ENCODE results near the gene MYO18B.

DNA sequence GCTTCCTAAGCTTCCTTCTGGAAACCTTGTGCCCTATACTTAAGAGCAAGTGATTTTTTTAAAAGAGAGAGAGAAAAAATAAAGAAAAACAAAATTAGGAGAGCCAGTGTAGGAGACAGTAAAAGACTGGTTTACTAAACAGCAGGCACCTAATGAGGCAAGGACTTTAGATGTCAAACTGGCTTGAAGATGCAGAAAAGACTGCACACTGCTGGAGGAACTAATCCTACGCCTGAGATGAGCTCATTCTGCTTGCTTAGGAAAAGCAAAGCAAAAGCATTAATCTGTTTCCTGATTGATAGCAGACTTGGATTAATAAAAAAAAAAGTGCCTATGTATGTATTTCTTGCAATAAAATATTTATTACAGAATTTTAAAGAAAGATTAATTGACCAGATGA lies 313.7 kb downstream of the MYO18B start:
- TF ChIP-seq CTCF (IDR thresholded peaks at IDR 0.05; ENCODE audit: insufficient read depth, low read length) (no peak), POLR2AphosphoS5 (IDR thresholded peaks at IDR 0.05; ENCODE audit: low read depth) (no peak), GABPA (IDR thresholded peaks at IDR 0.05; ENCODE audit: low read depth) (no peak), SPI1 (IDR thresholded peaks at IDR 0.05; ENCODE audit: borderline replicate concordance, low read depth) (no peak)
